ENCODE results near the gene OR10P1.

DNA sequence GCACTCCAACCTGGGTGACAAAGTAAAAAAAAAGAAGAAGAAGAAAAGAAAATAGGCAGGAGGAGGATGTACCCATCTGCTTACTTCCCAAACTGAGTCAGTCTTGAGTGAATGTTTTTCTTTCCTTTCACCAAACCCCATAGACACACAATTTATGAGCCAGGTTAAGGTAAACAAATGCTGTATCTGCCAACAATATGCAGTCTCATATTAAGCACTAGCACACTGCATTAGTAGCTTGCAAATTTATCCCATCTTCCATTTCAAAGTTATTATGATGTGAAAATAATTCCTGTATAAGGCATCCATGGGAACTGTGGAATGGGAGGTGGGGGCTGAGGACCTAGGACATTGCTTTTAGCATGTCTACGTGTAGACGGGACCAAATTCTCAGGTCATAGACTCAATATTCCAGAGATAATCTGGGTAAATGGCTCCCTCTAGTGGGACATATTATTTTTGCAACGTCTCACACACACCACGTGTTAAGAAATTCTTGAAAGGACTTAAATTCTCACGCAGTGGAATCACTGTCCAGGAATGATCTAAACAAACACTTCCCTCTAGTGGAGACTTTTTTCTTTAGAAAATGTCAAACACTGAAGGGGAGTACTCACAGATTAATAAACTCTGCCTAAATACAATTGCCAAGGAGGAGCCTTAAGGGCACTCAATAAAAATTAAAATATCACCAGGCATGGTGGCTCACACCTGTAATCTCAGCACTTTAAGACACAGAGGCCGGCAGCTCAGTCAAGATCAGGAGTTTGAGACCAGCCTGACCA, 17.1 kb upstream of the OR10P1 start:
- TF ChIP-seq, protein P1, sequence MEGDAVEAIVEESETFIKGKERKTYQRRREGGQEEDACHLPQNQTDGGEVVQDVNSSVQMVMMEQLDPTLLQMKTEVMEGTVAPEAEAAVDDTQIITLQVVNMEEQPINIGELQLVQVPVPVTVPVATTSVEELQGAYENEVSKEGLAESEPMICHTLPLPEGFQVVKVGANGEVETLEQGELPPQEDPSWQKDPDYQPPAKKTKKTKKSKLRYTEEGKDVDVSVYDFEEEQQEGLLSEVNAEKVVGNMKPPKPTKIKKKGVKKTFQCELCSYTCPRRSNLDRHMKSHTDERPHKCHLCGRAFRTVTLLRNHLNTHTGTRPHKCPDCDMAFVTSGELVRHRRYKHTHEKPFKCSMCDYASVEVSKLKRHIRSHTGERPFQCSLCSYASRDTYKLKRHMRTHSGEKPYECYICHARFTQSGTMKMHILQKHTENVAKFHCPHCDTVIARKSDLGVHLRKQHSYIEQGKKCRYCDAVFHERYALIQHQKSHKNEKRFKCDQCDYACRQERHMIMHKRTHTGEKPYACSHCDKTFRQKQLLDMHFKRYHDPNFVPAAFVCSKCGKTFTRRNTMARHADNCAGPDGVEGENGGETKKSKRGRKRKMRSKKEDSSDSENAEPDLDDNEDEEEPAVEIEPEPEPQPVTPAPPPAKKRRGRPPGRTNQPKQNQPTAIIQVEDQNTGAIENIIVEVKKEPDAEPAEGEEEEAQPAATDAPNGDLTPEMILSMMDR (conservative IDR thresholded peaks at IDR 0.05): peak; percentile 91
- TF ChIP-seq ZFX (IDR thresholded peaks at IDR 0.05): no peak

All from C4-2B (cell line).